SU-DHL-6 (cell line): ENCODE results near the gene PDHB.

ENCODE experiments used
- H2AFZ ChIP-seq: fragments of 200-600 bp; sonication (generic); 2 replicates; pipeline ENCODE4 v1.6.1; 2014; ENCODE audit warnings: low read depth, mild to moderate bottlenecking, moderate library complexity, mixed read lengths, antibody characterized with exemption, low read length; ENCODE audit not compliant: severe bottlenecking
- H3F3A ChIP-seq: fragments of 200-600 bp; shearing (Covaris generic); 2 replicates; pipeline ENCODE4 v1.6.0; 2016; ENCODE audit warnings: antibody characterized with exemption, mild to moderate bottlenecking; ENCODE audit not compliant: insufficient read depth
- H3K27ac ChIP-seq: fragments of 200-600 bp; sonication (generic); 2 replicates; pipeline ENCODE4 v1.5.1; 2016; ENCODE audit warnings: low read depth, mild to moderate bottlenecking, low read length, moderate library complexity, mixed read lengths
- H3K27me3 ChIP-seq: fragments of 200-600 bp; sonication (generic), shearing (Covaris generic); 2 replicates; pipeline ENCODE4 v1.6.0; 2014; ENCODE audit warnings: mild to moderate bottlenecking, low read length
- H3K36me3 ChIP-seq: fragments of 200-600 bp; sonication (generic); 2 replicates; pipeline ENCODE4 v1.6.1; 2014; ENCODE audit warnings: mild to moderate bottlenecking, low read length, mixed read lengths
- H3K4me2 ChIP-seq: fragments of 300-600, 200-600 bp; shearing (Covaris generic), sonication (generic); 2 replicates; pipeline ENCODE4 v1.6.0; 2014; ENCODE audit warnings: low read length, low read depth, mild to moderate bottlenecking; ENCODE audit not compliant: poor library complexity, severe bottlenecking
- H3K4me3 ChIP-seq: fragments of 200-600 bp; sonication (generic); 2 replicates; pipeline ENCODE4 v1.5.1; 2014; ENCODE audit warnings: antibody characterized with exemption, low read length, mild to moderate bottlenecking, mixed read lengths; ENCODE audit not compliant: insufficient read depth, poor library complexity, severe bottlenecking
- H3K79me2 ChIP-seq: fragments of 200-600 bp; sonication (generic); 2 replicates; pipeline ENCODE4 v1.6.1; 2014; ENCODE audit warnings: mild to moderate bottlenecking, low read length, moderate library complexity; ENCODE audit not compliant: insufficient read depth
- H3K9ac ChIP-seq: fragments of 200-600 bp; sonication (generic); 2 replicates; pipeline ENCODE4 v1.7.0; 2014; ENCODE audit warnings: mild to moderate bottlenecking, low read length
- H3K9me2 ChIP-seq: fragments of 200-600 bp; sonication (generic); replicated peaks from 2 replicates; pipeline ENCODE4 v1.6.1; 2014; ENCODE audit warnings: low read length; ENCODE audit not compliant: insufficient read depth
- H3K9me3 ChIP-seq: fragments of 200-600 bp; sonication (generic); 2 replicates; pipeline ENCODE4 v1.6.1; 2014; ENCODE audit warnings: low read length, mixed read lengths; ENCODE audit not compliant: insufficient read depth
- H4K20me1 ChIP-seq: fragments of 200-600 bp; sonication (generic); 2 replicates; pipeline ENCODE4 v1.6.1; 2014; ENCODE audit warnings: low read depth, mild to moderate bottlenecking, antibody characterized with exemption, low read length, moderate library complexity, mixed read lengths
- CTCF ChIP-seq: fragments of 200-600 bp; sonication (generic); IDR thresholded peaks from one replicate; pipeline ENCODE4 v1.5.1; 2017; ENCODE audit warnings: antibody characterized with exemption, mild to moderate bottlenecking, low read length, moderate library complexity; ENCODE audit not compliant: insufficient read depth, poor library complexity, severe bottlenecking
- EZH2phosphoT487 ChIP-seq: fragments of 200-600 bp; sonication (generic), shearing (Covaris generic); conservative IDR thresholded peaks from 2 replicates; pipeline ENCODE4 v1.6.1; 2018; ENCODE audit warnings: mild to moderate bottlenecking, antibody characterized with exemption, low read length, moderate library complexity, mixed read lengths

The PDHB gene

GRCh38 chr3:58392181-58392580, 41.5 kb downstream of the PDHB start:
- Histone ChIP-seq H3K36me3 (peaks cover 44% of the 10 kb centered on the region), H3K27ac (no peak overlapping the region), H4K20me1 (no peaks in the 10 kb centered on the region), H3K4me3 (no peak overlapping the region), H3K79me2 (peaks cover 3% of the 10 kb centered on the region; the same call in 1 of the 2 replicates), H3K4me2 (no peak overlapping the region), H3K9me3 (no peaks in the 10 kb centered on the region), H2AFZ (no peak overlapping the region), H3K9me2 (no peaks in the 10 kb centered on the region), H3F3A (peaks cover 5% of the 10 kb centered on the region), H3K27me3 (no peaks in the 10 kb centered on the region), H3K9ac (no peak overlapping the region)
- no peak for TF ChIP-seq EZH2phosphoT487
- TF ChIP-seq CTCF: no peak

- Histone ChIP-seq H3K9ac (no peak overlapping the region), H3K9me2 (no peaks in the 10 kb centered on the region), H3K4me2 (no peak overlapping the region), H2AFZ (no peak overlapping the region), H3K79me2 (peaks cover 6% of the 10 kb centered on the region; the same call in 1 of the 2 replicates), H3K9me3 (no peaks in the 10 kb centered on the region), H3K27me3 (no peaks in the 10 kb centered on the region), H3F3A (peaks cover 5% of the 10 kb centered on the region), H3K36me3 (peaks cover 35% of the 10 kb centered on the region), H3K27ac (no peak overlapping the region), H3K4me3 (no peak overlapping the region), H4K20me1 (no peaks in the 10 kb centered on the region)
- TF ChIP-seq CTCF (no peak), EZH2phosphoT487 (no peak)
Observed at GRCh38 chr3:58391156-58391865, 42.3 kb downstream of the PDHB start.

- Histone ChIP-seq H3K27me3 (no peaks in the 10 kb centered on the region), H3K9ac (0 out of 2 replicates have a peak overlapping the region, but pooled peaks have one; percentile 14), H2AFZ (no peak overlapping the region), H3K27ac (peak overlapping the region; percentile 49), H3K4me3 (no peak overlapping the region), H3K4me2 (peak overlapping the region; percentile 16), H3K9me3 (no peaks in the 10 kb centered on the region), H4K20me1 (no peaks in the 10 kb centered on the region), H3K36me3 (peaks cover 19% of the 10 kb centered on the region), H3K79me2 (peaks cover 11% of the 10 kb centered on the region; the same call in 1 of the 2 replicates), H3F3A (peaks cover 5% of the 10 kb centered on the region), H3K9me2 (no peaks in the 10 kb centered on the region)
- TF ChIP-seq CTCF (no peak), EZH2phosphoT487 (no peak)
Observed at GRCh38 chr3:58388550-58389091, 45.0 kb downstream of the PDHB start.
